PC-9 (cell line): ENCODE measurements around the gene ORAI3. TPM values are rescaled to one million over a fixed set of nuclear protein-coding genes. Genes with fewer than 3 reads are reported as not detected.
A peak's percentile ranks its signal among the peaks of the same experiment; 100 is the strongest.

Experiments
- BruUV-seq: library from RNA; stranded (reverse); fragments of 400-500 nt; replicated peaks from 2 replicates; lab custom pipeline; 2021; lab: Mats Ljungman, UMichigan
- CTCF ChIA-PET: fragments of 300-600 bp; sonication (Branson Sonifier 250); formaldehyde crosslinking; loops from one replicate; lab custom pipeline; 2022; ENCODE audit warnings: antibody characterized with exemption; lab: Charles Lee
- POLR2A ChIA-PET: fragments of 300-600 bp; sonication (Branson Sonifier 250); formaldehyde crosslinking; loops from one replicate; lab custom pipeline; 2022; ENCODE audit warnings: antibody characterized with exemption; ENCODE audit not compliant: unreplicated experiment; lab: Charles Lee
- DNase-seq, 2 experiments: peaks; one replicate each; pipeline versions ENCODE4 v3.0.0 to v3.0.0-alpha.2; 2015 to 2022; ENCODE audit warnings: mixed read lengths in 1 of 2
- H2AFZ ChIP-seq: fragments of 200-600 bp; sonication (generic); 2 replicates; pipeline ENCODE4 v1.8.1; 2017; ENCODE audit warnings: antibody characterized with exemption
- H3F3A ChIP-seq: fragments of 200-600 bp; sonication (generic); 2 replicates; pipeline ENCODE4 v1.8.1; 2017; ENCODE audit warnings: antibody characterized with exemption, mild to moderate bottlenecking, low read depth; ENCODE audit not compliant: insufficient read depth
- H3K27ac ChIP-seq: fragments of 200-600 bp; sonication (generic); 2 replicates; pipeline ENCODE4 v1.6.1; 2016; ENCODE audit warnings: mixed run types
- H3K27me3 ChIP-seq: fragments of 200-600 bp; sonication (generic); 2 replicates; pipeline ENCODE4 v1.6.1; 2016; ENCODE audit warnings: low read depth, mixed run types; ENCODE audit not compliant: insufficient read depth
- H3K36me3 ChIP-seq: fragments of 200-600 bp; sonication (generic); 2 replicates; pipeline ENCODE4 v1.6.1; 2016; ENCODE audit warnings: low read depth, mixed run types
- H3K4me1 ChIP-seq: fragments of 200-600 bp; sonication (generic); replicated peaks from 2 replicates; pipeline ENCODE4 v1.6.1; 2016; ENCODE audit warnings: mixed run types; ENCODE audit not compliant: insufficient read depth
- H3K4me2 ChIP-seq: fragments of 200-600 bp; sonication (generic); 2 replicates; pipeline ENCODE4 v1.6.1; 2017; ENCODE audit warnings: mixed run types
- H3K4me3 ChIP-seq: fragments of 200-600 bp; sonication (generic); 2 replicates; pipeline ENCODE4 v1.6.1; 2016; ENCODE audit warnings: mixed run types
- H3K79me2 ChIP-seq: fragments of 200-600 bp; sonication (generic); 2 replicates; pipeline ENCODE4 v1.6.1; 2017; ENCODE audit warnings: low read depth, mixed run types
- H3K9me2 ChIP-seq: fragments of 200-600 bp; sonication (generic); 2 replicates; pipeline ENCODE4 v1.8.1; 2017; ENCODE audit warnings: mild to moderate bottlenecking; ENCODE audit not compliant: insufficient read depth
- H3K9me3 ChIP-seq: fragments of 200-600 bp; sonication (generic); 2 replicates; pipeline ENCODE4 v1.8.1; 2016; ENCODE audit warnings: low read depth; ENCODE audit not compliant: insufficient read depth
- H4K20me1 ChIP-seq: fragments of 200-600 bp; sonication (generic); 2 replicates; pipeline ENCODE4 v1.8.1; 2017; ENCODE audit not compliant: insufficient read depth
- CTCF ChIP-seq: fragments of 200-600 bp; sonication (generic); conservative IDR thresholded peaks from 2 replicates; pipeline ENCODE4 v1.6.1; 2017; ENCODE audit warnings: mixed run types, antibody characterized with exemption, mild to moderate bottlenecking, moderate library complexity
- EZH2 ChIP-seq: fragments of 200-600 bp; sonication (generic); IDR thresholded peaks from 2 replicates; pipeline ENCODE4 v1.8.0; 2017; ENCODE audit warnings: antibody characterized with exemption, low read depth
- intact Hi-C: fragments of 100-400 bp; cut with micrococcal nuclease; formaldehyde crosslinking; loops from one replicate; pipeline ENCODE4 v1.10.0; 2022; ENCODE audit not compliant: unreplicated experiment
- total RNA-seq: library from RNA; stranded (reverse); gene quantifications from 2 replicates; pipeline ENCODE4 v1.2.3, GENCODE V29; 2021

ORAI3 gene
- total RNA-seq, 1 experiment from 2014 or later = 43.5 TPM

GRCh38 chr16:30925995-30926811, 22.7 kb upstream of the ORAI3 start:
- Histone ChIP-seq H3K4me3 (no peak overlapping the region), H3K9me3 (peaks cover 5% of the 10 kb centered on the region; the same call in 1 of the 2 replicates), H3K27ac (no peak overlapping the region), H3K9me2 (no peaks in the 10 kb centered on the region), H3K4me1 (no peaks in the 10 kb centered on the region; the same call in 1 of the 2 replicates), H3K79me2 (peaks cover 16% of the 10 kb centered on the region), H3K4me2 (no peak overlapping the region), H3K27me3 (no peaks in the 10 kb centered on the region), H3F3A (peaks cover 16% of the 10 kb centered on the region; the same call in 1 of the 2 replicates), H4K20me1 (peaks cover 20% of the 10 kb centered on the region), H3K36me3 (peaks cover 21% of the 10 kb centered on the region; the same call in 1 of the 2 replicates), H2AFZ (no peak overlapping the region)
- ChIA-PET POLR2A (no interaction called here), CTCF (no interaction called here)
- DNase-seq = no peak
- TF ChIP-seq CTCF (no peak), EZH2 (no peak)
- intact Hi-C loops = no loop called here
- BruUV-seq = TSS peak; percentile 17

GRCh38 chr16:30926937-30927788, 21.7 kb upstream of the ORAI3 start:
- ChIA-PET POLR2A (interaction anchor here (0.8 kb wide), 1 partner anchor 20 kb away, joined by 14 read pairs; no protein-coding TSS in a partner anchor), CTCF (interaction anchor here (0.6 kb wide), 1 partner anchor 16 kb away, joined by 12 read pairs; no protein-coding TSS in a partner anchor)
- TF ChIP-seq CTCF = no peak
- no peak for TF ChIP-seq EZH2
- Histone ChIP-seq H3K4me3 (no peak overlapping the region), H3K9me3 (no peaks in the 10 kb centered on the region), H3K36me3 (peaks cover 24% of the 10 kb centered on the region; the same call in 1 of the 2 replicates), H3K4me2 (no peak overlapping the region), H3K79me2 (peaks cover 14% of the 10 kb centered on the region), H3K27me3 (no peaks in the 10 kb centered on the region), H2AFZ (no peak overlapping the region), H3K9me2 (no peaks in the 10 kb centered on the region), H3K4me1 (no peaks in the 10 kb centered on the region; the same call in 1 of the 2 replicates), H3F3A (peaks cover 9% of the 10 kb centered on the region; the same call in 1 of the 2 replicates), H4K20me1 (peaks cover 22% of the 10 kb centered on the region), H3K27ac (no peak overlapping the region)
- intact Hi-C loops = no loop called here
- DNase-seq = no peak
- BruUV-seq = no TSS peak

DNA sequence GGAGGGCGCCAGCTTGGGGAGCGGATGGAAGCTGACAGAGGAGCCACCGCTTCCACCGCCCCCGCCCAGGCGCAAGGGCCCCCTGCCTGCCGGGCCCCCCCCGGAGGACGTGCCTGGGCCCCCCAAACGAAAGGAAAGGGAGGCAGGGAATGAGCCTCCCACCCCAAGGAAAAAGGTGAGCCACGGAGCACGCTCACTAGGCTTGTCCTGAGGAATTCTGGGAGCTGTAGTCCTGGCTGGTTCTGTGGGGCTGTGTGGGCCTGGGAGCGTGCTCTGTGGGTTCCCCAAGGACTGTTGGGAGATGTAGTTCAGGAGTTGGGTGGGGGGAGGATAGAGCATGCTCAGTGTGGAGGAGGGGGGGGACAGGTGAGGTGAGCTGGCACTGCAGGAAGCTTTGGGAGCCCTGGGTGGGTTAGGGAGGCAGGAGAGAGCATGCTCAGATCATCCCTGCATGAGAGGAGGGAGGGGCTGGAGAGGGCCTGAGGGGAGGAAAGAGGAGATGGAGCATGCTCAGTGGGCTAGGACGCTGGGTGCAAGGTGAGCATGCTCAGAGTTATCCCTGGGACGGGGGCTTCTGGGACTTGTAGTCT, 21.0 kb upstream of the ORAI3 start:
- Histone ChIP-seq H3K4me3 (no peak overlapping the region), H3K9me3 (no peaks in the 10 kb centered on the region), H4K20me1 (peaks cover 22% of the 10 kb centered on the region), H3K4me2 (no peak overlapping the region), H3F3A (peaks cover 9% of the 10 kb centered on the region; the same call in 1 of the 2 replicates), H3K27ac (no peak overlapping the region), H3K9me2 (no peaks in the 10 kb centered on the region), H3K36me3 (peaks cover 28% of the 10 kb centered on the region; the same call in 1 of the 2 replicates), H3K79me2 (peaks cover 14% of the 10 kb centered on the region), H3K4me1 (no peaks in the 10 kb centered on the region; the same call in 1 of the 2 replicates), H3K27me3 (no peaks in the 10 kb centered on the region), H2AFZ (no peak overlapping the region)
- intact Hi-C loops = no loop called here
- ChIA-PET CTCF (interaction anchor here (0.6 kb wide), 1 partner anchor 16 kb away, joined by 12 read pairs; no protein-coding TSS in a partner anchor), POLR2A (interaction anchor here (0.6 to 0.8 kb wide), 2 partner anchors 19 to 532 kb away, joined by 8 to 14 read pairs; no protein-coding TSS in a partner anchor)
- peak; percentile 42 to 49 for DNase-seq
- TF ChIP-seq EZH2 (no peak), CTCF (no peak)
- no TSS peak for BruUV-seq
